Esophagus muscularis mucosa (tissue), 4 donors: Measurements from ENCODE around the gene GRHL3. TPM values are rescaled to one million over a fixed set of nuclear protein-coding genes. Genes with fewer than 3 reads are reported as not detected.

ENCODE experiments used
- DNase-seq: peaks from one replicate; pipeline ENCODE4 v3.0.0-alpha.2; 2017; ENCODE audit errors: extremely low spot score
- H3K27ac ChIP-seq, 4 donors: fragments of 200-600 bp; sonication (generic); replicated peaks in 1 of 4; 1 replicate in 3 of 4; 2 replicates in 1 of 4; pipeline ENCODE4 v1.5.1; 2016 to 2019; ENCODE audit warnings: mild to moderate bottlenecking in 1 of 4
- H3K27me3 ChIP-seq, 4 donors: fragments of 200-600 bp; sonication (generic); one replicate each; pipeline versions ENCODE4 v1.5.1 to v1.6.0; 2016 to 2019
- H3K36me3 ChIP-seq, 4 donors: fragments of 200-600 bp; sonication (generic); one replicate each; pipeline ENCODE4 v1.5.1; 2016 to 2019
- H3K4me1 ChIP-seq, 4 donors: fragments of 200-600 bp; sonication (generic); one replicate each; pipeline ENCODE4 v1.5.1; 2016 to 2019
- H3K4me3 ChIP-seq, 4 donors: fragments of 200-600 bp; sonication (generic); 1 replicate in 2 of 4; 2 replicates in 2 of 4; pipeline ENCODE4 v1.5.1; 2016 to 2019; ENCODE audit warnings: mild to moderate bottlenecking in 4 of 4, moderate library complexity in 1 of 4
- H3K9me3 ChIP-seq, 4 donors: fragments of 200-600 bp; sonication (generic); 1 replicate in 3 of 4; 2 replicates in 1 of 4; pipeline ENCODE4 v1.5.1; 2016 to 2019
- EP300 ChIP-seq: sonication (generic); formaldehyde crosslinking; IDR thresholded peaks from one replicate; pipeline ENCODE4 v1.6.1; 2017; ENCODE audit warnings: antibody characterized with exemption
- POLR2A ChIP-seq: fragments of 450-650 bp; IDR thresholded peaks from one replicate; pipeline ENCODE4 v1.6.1; 2017; ENCODE audit warnings: antibody characterized with exemption, moderate library complexity, mild to moderate bottlenecking, low read depth
- POLR2AphosphoS5 ChIP-seq, 2 donors: sonication (generic); formaldehyde crosslinking; IDR thresholded peaks; one replicate each; pipeline ENCODE4 v1.6.1; 2017; ENCODE audit warnings: antibody characterized with exemption in 2 of 2
- WGBS: methylation state at CpG from one replicate; pipeline ENCODE4 v1.1.5; 2018; 5-methylcytosine and 5-hydroxymethylcytosine counted together
- intact Hi-C: fragments of 100-400 bp; cut with DNase I; formaldehyde crosslinking; loops from one replicate; pipeline ENCODE4 v1.15.1; 2023
- total RNA-seq, 4 donors: library from RNA; depleted of rRNA; stranded (reverse); fragments of >200 nt; gene quantifications; one replicate each; pipeline versions ENCODE4 v1.1.0 to v1.2.1, GENCODE V29; 2016
- TF ChIP-seq, protein P1 (sequence below), 3 experiments: fragments of 200-600 bp in 2 of 3; fragments of 450-650 bp in 1 of 3; sonication (generic) in 2 of 3; IDR thresholded peaks; one replicate each; pipeline ENCODE4 v1.5.1; 2017 to 2019; ENCODE audit warnings: antibody characterized with exemption in 3 of 3, mild to moderate bottlenecking in 2 of 3, moderate library complexity in 1 of 3

GRHL3 gene
- total RNA-seq, 4 donors from 2014 or later = not detected

DNA sequence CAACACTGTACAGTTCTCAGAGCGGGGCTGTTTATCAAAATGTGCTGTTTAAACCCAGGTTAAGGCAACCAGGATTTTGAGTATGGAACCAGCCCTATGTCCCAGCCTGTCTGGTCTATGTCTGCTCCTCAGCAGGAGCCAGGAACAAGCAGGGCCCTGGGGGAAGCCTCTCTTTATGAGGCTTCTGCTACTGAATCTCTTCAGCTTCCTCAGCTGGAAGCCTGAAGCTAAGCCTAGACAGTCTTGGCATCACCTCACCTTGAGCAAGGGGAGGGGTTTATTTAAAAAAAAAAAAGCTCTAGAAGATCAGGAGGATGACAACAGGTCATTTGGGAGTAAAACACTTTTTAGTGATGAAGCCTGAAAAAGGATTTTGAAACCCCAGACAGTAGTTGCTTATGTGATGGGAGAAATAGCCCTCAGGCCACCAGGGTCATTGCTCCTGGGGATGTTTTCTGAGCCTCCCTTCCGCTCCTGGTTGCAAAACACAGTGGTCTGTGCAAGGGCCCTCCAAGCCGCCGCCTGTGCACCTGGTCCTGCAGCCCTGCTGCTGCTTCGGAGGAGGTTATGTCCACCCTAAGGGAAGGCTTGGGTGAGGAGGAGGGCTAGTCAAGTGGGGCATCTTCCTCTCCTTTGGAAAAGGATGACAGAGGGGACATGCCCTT is 21.8 kb upstream of the GRHL3 start:
- intact Hi-C loops = no loop called here
- H3K4me1 ChIP-seq = peaks cover 0 to 23% (median 20%) of the 10 kb centered on the region in 4 donors
- H3K27me3 ChIP-seq = peaks cover 0 to 11% (median 0%) of the 10 kb centered on the region in 4 donors
- DNase-seq = no peak
- H3K9me3 ChIP-seq = no peaks in the 10 kb centered on the region
- TF ChIP-seq POLR2A = no peak
- no peak for TF ChIP-seq EP300
- no peak for TF ChIP-seq POLR2AphosphoS5 (IDR thresholded peaks at IDR 0.05)
- TF ChIP-seq, protein P1, sequence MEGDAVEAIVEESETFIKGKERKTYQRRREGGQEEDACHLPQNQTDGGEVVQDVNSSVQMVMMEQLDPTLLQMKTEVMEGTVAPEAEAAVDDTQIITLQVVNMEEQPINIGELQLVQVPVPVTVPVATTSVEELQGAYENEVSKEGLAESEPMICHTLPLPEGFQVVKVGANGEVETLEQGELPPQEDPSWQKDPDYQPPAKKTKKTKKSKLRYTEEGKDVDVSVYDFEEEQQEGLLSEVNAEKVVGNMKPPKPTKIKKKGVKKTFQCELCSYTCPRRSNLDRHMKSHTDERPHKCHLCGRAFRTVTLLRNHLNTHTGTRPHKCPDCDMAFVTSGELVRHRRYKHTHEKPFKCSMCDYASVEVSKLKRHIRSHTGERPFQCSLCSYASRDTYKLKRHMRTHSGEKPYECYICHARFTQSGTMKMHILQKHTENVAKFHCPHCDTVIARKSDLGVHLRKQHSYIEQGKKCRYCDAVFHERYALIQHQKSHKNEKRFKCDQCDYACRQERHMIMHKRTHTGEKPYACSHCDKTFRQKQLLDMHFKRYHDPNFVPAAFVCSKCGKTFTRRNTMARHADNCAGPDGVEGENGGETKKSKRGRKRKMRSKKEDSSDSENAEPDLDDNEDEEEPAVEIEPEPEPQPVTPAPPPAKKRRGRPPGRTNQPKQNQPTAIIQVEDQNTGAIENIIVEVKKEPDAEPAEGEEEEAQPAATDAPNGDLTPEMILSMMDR (IDR thresholded peaks at IDR 0.05) = no peak
- H3K27ac ChIP-seq = no peak overlapping the region
- 96% methylated on average over 5 of the region's 5 CpGs for WGBS
- H3K36me3 ChIP-seq = no peaks in the 10 kb centered on the region
- no peak overlapping the region for H3K4me3 ChIP-seq

DNA sequence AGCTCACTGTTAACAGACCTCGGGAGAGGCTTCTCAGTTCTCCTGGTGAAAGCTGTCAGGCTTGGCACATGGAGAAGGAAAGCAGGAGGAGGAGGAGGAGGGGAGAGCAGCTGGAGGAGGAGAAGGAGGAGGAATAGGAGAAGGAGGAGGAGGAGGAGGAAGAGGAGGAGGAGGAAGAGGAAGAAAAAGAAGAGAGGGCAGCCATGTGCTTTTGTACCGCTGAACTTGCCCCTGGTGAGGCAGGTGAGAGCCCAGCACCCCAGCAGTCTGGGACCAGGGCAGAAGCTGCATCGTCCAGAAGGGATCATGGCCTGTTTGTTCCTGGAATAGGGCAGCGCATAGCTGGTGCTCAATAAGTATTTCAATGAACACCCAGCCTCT is 21.3 kb upstream of the GRHL3 start:
- DNase-seq = no peak
- intact Hi-C loops = no loop called here
- H3K9me3 ChIP-seq = no peaks in the 10 kb centered on the region
- peaks cover 0 to 23% (median 20%) of the 10 kb centered on the region in 4 donors for H3K4me1 ChIP-seq
- H3K27ac ChIP-seq = no peak overlapping the region
- peaks cover 0 to 11% (median 0%) of the 10 kb centered on the region in 4 donors for H3K27me3 ChIP-seq
- no peak overlapping the region for H3K4me3 ChIP-seq
- 76% methylated on average over 4 of the region's 4 CpGs for WGBS
- no peaks in the 10 kb centered on the region for H3K36me3 ChIP-seq
- TF ChIP-seq POLR2A (no peak), EP300 (no peak), POLR2AphosphoS5 (IDR thresholded peaks at IDR 0.05) (no peak)
- TF ChIP-seq, protein P1 (IDR thresholded peaks at IDR 0.05) = no peak

DNA sequence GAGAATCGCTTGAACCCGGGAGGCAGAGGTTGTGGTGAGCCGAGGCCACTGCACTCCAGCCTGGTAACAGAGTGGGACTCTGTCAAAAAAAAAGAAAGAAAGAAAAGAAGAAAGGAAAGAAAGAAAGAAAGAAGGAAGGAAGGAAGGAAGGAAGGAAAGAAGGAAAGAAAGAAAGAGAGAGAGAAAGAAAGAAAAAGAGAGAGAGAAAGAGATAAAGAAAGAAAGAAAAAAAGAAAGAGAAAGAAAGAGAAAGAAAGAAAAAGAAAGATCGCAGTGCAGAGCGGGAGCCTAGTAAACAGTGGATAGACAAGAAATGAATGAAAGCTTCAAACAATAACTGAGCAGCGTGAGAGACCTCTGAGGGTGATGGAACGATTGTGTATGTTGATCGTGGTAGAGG is 20.6 kb upstream of the GRHL3 start:
- Histone ChIP-seq H3K36me3 (no peaks in the 10 kb centered on the region), H3K4me1 (peaks cover 0 to 22% (median 20%) of the 10 kb centered on the region in 4 donors), H3K9me3 (no peaks in the 10 kb centered on the region), H3K4me3 (no peak overlapping the region), H3K27me3 (peaks cover 0 to 17% (median 0%) of the 10 kb centered on the region in 4 donors), H3K27ac (no peak overlapping the region)
- DNase-seq = no peak
- TF ChIP-seq, protein P1 (IDR thresholded peaks at IDR 0.05) = no peak
- TF ChIP-seq POLR2AphosphoS5 (IDR thresholded peaks at IDR 0.05) (no peak), POLR2A (no peak), EP300 (no peak)
- WGBS = 88% methylated on average over 8 of the region's 8 CpGs
- intact Hi-C loops = no loop called here

DNA sequence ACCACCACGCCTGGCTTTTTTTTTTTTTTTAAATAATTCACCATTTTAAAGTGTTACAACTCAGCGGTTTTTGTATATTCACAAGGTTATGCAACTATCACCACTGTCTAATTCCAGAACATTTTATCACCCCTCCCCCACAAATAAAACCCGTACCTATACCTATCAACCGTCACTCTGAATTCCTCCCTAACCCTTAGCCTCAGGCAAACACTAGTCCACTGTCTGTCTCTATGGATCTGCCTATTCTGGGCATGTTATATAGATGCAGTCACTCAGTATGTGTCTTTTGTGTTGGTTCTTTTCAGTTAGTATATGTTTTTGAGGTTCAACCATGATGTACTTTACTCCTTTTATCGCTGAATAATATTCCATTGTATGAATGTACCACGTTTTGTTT is 19.3 kb upstream of the GRHL3 start:
- Histone ChIP-seq H3K4me3 (no peak overlapping the region), H3K9me3 (no peaks in the 10 kb centered on the region), H3K36me3 (no peaks in the 10 kb centered on the region), H3K27me3 (peaks cover 0 to 28% (median 0%) of the 10 kb centered on the region in 4 donors), H3K27ac (no peak overlapping the region), H3K4me1 (peaks cover 0 to 9% (median 9%) of the 10 kb centered on the region in 4 donors)
- TF ChIP-seq POLR2A (no peak), EP300 (no peak), POLR2AphosphoS5 (IDR thresholded peaks at IDR 0.05) (no peak)
- TF ChIP-seq, protein P1 (IDR thresholded peaks at IDR 0.05) = no peak
- no peak for DNase-seq
- 84% methylated on average over 6 of the region's 6 CpGs for WGBS
- intact Hi-C loops = no loop called here
